ENCODE data around the gene FGF14. TPM values are rescaled to one million over a fixed set of nuclear protein-coding genes. Genes with fewer than 3 reads are reported as not detected.

FGF14 gene
- total RNA-seq, 1 donor from 2014 or later, result 0.23 TPM

GRCh38 chr13:101714195-101714594 is 687.7 kb downstream of the FGF14 start:
- TF ChIP-seq EZH2 (IDR thresholded peaks at IDR 0.05; ENCODE audit: insufficient read depth, low read length) (no peak), CTCF (IDR thresholded peaks at IDR 0.05; ENCODE audit: insufficient read depth, low read depth, low read length) (no peak)
- Histone ChIP-seq H4K20me1 (ENCODE audit: insufficient read depth, low read length) (no peaks in the 10 kb centered on the region), H3K27ac (ENCODE audit: low read depth, low read length) (no peak overlapping the region), H2AFZ (ENCODE audit: low read depth, low read length) (no peak overlapping the region), H3K4me2 (ENCODE audit: low read length) (no peak overlapping the region), H3K27me3 (ENCODE audit: insufficient read depth, low read length) (no peaks in the 10 kb centered on the region), H3K4me1 (ENCODE audit: insufficient read depth, low read length) (no peaks in the 10 kb centered on the region), H3K9ac (ENCODE audit: low read length) (no peak overlapping the region), H3K79me2 (ENCODE audit: insufficient read depth, low read length) (no peaks in the 10 kb centered on the region), H3K9me3 (ENCODE audit: insufficient read depth, low read depth, low read length) (no peaks in the 10 kb centered on the region), H3K36me3 (ENCODE audit: insufficient read depth, low read length) (no peaks in the 10 kb centered on the region), H3K4me3 (ENCODE audit: insufficient read depth, low read depth, low read length) (no peak overlapping the region)
- Mint-ChIP-seq H3K27ac (ENCODE audit: unreplicated experiment) (no peak overlapping the region), H3K4me1 (ENCODE audit: low read depth, unreplicated experiment) (peaks cover 2% of the 10 kb centered on the region), H3K27me3 (ENCODE audit: low read depth, unreplicated experiment) (peaks cover 13% of the 10 kb centered on the region), H3K36me3 (ENCODE audit: low read depth, unreplicated experiment) (no peaks in the 10 kb centered on the region), H3K9me3 (ENCODE audit: unreplicated experiment) (no peaks in the 10 kb centered on the region), H3K4me3 (ENCODE audit: unreplicated experiment) (no peak overlapping the region)
- FAIRE-seq (no peak), DNase-seq (ENCODE audit: low read depth) (no peak)

- H3K9me3 ChIP-seq (ENCODE audit: insufficient read depth, low read depth, low read length), result no peaks in the 10 kb centered on the region
- no peak overlapping the region for H2AFZ ChIP-seq (ENCODE audit: low read depth, low read length)
- H3K36me3 ChIP-seq (ENCODE audit: insufficient read depth, low read length), result no peaks in the 10 kb centered on the region
- no peaks in the 10 kb centered on the region for H3K79me2 ChIP-seq (ENCODE audit: insufficient read depth, low read length)
- H3K27ac ChIP-seq (ENCODE audit: low read depth, low read length), result no peak overlapping the region
- DNase-seq (ENCODE audit: low read depth) (no peak), FAIRE-seq (peak; percentile 23)
- H3K27me3 Mint-ChIP-seq (ENCODE audit: low read depth, unreplicated experiment), result peaks cover 13% of the 10 kb centered on the region
- no peaks in the 10 kb centered on the region for H3K9me3 Mint-ChIP-seq (ENCODE audit: unreplicated experiment)
- H3K4me1 ChIP-seq (ENCODE audit: insufficient read depth, low read length), result no peaks in the 10 kb centered on the region
- no peak overlapping the region for H3K4me3 Mint-ChIP-seq (ENCODE audit: unreplicated experiment)
- H3K27ac Mint-ChIP-seq (ENCODE audit: unreplicated experiment), result no peak overlapping the region
- no peaks in the 10 kb centered on the region for H3K36me3 Mint-ChIP-seq (ENCODE audit: low read depth, unreplicated experiment)
- H3K4me2 ChIP-seq (ENCODE audit: low read length), result no peak overlapping the region
- TF ChIP-seq EZH2 (IDR thresholded peaks at IDR 0.05; ENCODE audit: insufficient read depth, low read length) (no peak), CTCF (IDR thresholded peaks at IDR 0.05; ENCODE audit: insufficient read depth, low read depth, low read length) (no peak)
- no peak overlapping the region for H3K4me3 ChIP-seq (ENCODE audit: insufficient read depth, low read depth, low read length)
- peaks cover 3% of the 10 kb centered on the region for H3K4me1 Mint-ChIP-seq (ENCODE audit: low read depth, unreplicated experiment)
- H4K20me1 ChIP-seq (ENCODE audit: insufficient read depth, low read length), result no peaks in the 10 kb centered on the region
- H3K27me3 ChIP-seq (ENCODE audit: insufficient read depth, low read length), result no peaks in the 10 kb centered on the region
- no peak overlapping the region for H3K9ac ChIP-seq (ENCODE audit: low read length)
These were observed 689.9 kb downstream of the FGF14 start for GRCh38 chr13:101712026-101712348.

DNA sequence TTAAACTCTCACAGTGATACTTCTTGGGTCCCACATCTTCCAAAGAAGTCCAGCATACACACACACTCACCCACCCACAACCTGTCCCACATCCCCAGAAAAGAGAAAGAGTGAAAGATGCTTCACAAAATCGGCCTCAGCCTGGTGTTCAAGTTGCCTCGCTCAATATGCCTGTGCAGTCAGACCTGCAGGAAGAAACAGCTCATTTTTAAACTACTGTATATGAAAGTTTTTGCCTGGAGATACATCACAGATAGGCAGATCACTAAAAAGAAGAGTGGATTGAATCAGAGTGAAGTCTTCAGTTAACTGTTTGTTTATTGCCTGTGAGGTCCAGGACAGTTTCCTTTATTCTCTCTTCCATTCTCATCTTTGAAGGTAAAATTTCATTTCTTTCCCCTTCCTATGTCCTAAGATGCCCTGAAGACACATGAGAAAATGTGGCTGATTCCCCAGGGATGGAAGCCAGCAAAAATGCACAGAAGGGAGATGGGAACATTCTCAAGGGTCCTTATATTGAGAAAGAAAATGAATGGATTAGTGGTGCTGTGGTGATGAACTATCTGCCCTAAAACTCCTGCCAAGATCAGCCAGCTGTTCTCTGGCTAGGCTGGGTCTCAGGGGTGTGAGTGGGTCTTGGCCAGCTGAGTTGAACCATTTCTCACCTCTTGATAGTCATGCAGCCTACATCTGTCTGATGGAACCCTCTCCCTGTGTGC is 690.4 kb downstream of the FGF14 start:
- FAIRE-seq (no peak), DNase-seq (ENCODE audit: low read depth) (no peak)
- peaks cover 13% of the 10 kb centered on the region for H3K27me3 Mint-ChIP-seq (ENCODE audit: low read depth, unreplicated experiment)
- no peak for TF ChIP-seq CTCF (IDR thresholded peaks at IDR 0.05; ENCODE audit: insufficient read depth, low read depth, low read length)
- H3K4me1 Mint-ChIP-seq (ENCODE audit: low read depth, unreplicated experiment), result peaks cover 8% of the 10 kb centered on the region
- H3K4me2 ChIP-seq (ENCODE audit: low read length), result no peak overlapping the region
- H3K36me3 ChIP-seq (ENCODE audit: insufficient read depth, low read length), result no peaks in the 10 kb centered on the region
- no peaks in the 10 kb centered on the region for H3K4me1 ChIP-seq (ENCODE audit: insufficient read depth, low read length)
- H3K27me3 ChIP-seq (ENCODE audit: insufficient read depth, low read length), result no peaks in the 10 kb centered on the region
- no peak overlapping the region for H3K9ac ChIP-seq (ENCODE audit: low read length)
- H2AFZ ChIP-seq (ENCODE audit: low read depth, low read length), result no peak overlapping the region
- no peak overlapping the region for H3K27ac ChIP-seq (ENCODE audit: low read depth, low read length)
- H3K9me3 ChIP-seq (ENCODE audit: insufficient read depth, low read depth, low read length), result no peaks in the 10 kb centered on the region
- no peaks in the 10 kb centered on the region for H3K9me3 Mint-ChIP-seq (ENCODE audit: unreplicated experiment)
- no peak overlapping the region for H3K4me3 Mint-ChIP-seq (ENCODE audit: unreplicated experiment)
- no peaks in the 10 kb centered on the region for H3K36me3 Mint-ChIP-seq (ENCODE audit: low read depth, unreplicated experiment)
- H3K27ac Mint-ChIP-seq (ENCODE audit: unreplicated experiment), result no peak overlapping the region
- no peaks in the 10 kb centered on the region for H4K20me1 ChIP-seq (ENCODE audit: insufficient read depth, low read length)
- no peak overlapping the region for H3K4me3 ChIP-seq (ENCODE audit: insufficient read depth, low read depth, low read length)
- H3K79me2 ChIP-seq (ENCODE audit: insufficient read depth, low read length), result no peaks in the 10 kb centered on the region

Data from astrocyte (in vitro differentiated cells and primary cell).